ENCODE results near the gene ADM5. TPM values are rescaled to one million over a fixed set of nuclear protein-coding genes. Genes with fewer than 3 reads are reported as not detected.

ADM5 gene
- total RNA-seq, 1 donor from 2014 or later, result 0.53 TPM

DNA sequence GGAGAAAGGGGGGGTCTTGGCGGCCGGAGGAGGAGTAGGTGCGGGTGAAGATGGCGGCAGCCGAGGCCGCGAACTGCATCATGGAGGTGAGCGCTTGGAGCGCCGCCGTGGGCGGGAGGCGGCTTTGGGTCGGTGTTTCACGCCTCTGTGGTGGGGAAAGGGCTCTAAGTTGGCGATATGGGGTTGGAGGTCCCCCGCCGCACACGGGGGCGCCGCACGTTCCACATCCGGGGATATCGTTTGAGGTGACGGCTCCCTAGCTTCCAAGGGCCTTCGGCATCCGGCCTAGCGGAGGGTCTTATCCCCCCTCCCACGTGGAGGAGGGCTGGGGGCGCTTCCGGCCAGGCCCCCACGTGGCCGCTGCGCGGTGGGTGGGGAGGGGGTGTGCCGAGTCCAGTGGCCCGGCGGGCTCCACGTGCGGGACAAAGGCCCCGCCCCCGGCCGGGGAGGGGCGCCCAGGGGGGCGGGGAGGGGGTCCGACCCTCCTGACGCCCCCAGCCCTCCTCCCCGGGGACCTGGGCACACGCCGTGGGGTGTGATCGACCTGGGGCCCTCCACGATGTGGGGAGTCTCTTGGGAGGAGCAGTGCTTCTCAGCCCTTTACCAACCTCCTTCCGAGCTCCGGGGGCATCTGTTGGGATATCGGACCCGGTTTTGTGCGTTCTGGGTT lies 12.0 kb upstream of the ADM5 start, which contains the start of gene PRMT1:
PRMT1 (plus strand) TSS at position 41 of the 670 bp plus-strand sequence; CDS start at position 51, 10 bp downstream.
- TF ChIP-seq, protein P1, sequence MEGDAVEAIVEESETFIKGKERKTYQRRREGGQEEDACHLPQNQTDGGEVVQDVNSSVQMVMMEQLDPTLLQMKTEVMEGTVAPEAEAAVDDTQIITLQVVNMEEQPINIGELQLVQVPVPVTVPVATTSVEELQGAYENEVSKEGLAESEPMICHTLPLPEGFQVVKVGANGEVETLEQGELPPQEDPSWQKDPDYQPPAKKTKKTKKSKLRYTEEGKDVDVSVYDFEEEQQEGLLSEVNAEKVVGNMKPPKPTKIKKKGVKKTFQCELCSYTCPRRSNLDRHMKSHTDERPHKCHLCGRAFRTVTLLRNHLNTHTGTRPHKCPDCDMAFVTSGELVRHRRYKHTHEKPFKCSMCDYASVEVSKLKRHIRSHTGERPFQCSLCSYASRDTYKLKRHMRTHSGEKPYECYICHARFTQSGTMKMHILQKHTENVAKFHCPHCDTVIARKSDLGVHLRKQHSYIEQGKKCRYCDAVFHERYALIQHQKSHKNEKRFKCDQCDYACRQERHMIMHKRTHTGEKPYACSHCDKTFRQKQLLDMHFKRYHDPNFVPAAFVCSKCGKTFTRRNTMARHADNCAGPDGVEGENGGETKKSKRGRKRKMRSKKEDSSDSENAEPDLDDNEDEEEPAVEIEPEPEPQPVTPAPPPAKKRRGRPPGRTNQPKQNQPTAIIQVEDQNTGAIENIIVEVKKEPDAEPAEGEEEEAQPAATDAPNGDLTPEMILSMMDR (IDR thresholded peaks at IDR 0.05; ENCODE audit: insufficient read depth, low read length, severe bottlenecking), result no peak
- DNase-seq (ENCODE audit: low read depth) (no peak), FAIRE-seq (no peak)
- peak within 1 kb of the TSS; percentile 100 for H3K4me3 ChIP-seq (ENCODE audit: low read depth, low read length)
- peaks cover 14% of the 10 kb centered on the region for H3K36me3 ChIP-seq (ENCODE audit: control insufficient read depth, insufficient read depth, low read length)
- no peaks in the 10 kb centered on the region for H3K27me3 ChIP-seq (ENCODE audit: control insufficient read depth, insufficient read depth, low read length)

DNA sequence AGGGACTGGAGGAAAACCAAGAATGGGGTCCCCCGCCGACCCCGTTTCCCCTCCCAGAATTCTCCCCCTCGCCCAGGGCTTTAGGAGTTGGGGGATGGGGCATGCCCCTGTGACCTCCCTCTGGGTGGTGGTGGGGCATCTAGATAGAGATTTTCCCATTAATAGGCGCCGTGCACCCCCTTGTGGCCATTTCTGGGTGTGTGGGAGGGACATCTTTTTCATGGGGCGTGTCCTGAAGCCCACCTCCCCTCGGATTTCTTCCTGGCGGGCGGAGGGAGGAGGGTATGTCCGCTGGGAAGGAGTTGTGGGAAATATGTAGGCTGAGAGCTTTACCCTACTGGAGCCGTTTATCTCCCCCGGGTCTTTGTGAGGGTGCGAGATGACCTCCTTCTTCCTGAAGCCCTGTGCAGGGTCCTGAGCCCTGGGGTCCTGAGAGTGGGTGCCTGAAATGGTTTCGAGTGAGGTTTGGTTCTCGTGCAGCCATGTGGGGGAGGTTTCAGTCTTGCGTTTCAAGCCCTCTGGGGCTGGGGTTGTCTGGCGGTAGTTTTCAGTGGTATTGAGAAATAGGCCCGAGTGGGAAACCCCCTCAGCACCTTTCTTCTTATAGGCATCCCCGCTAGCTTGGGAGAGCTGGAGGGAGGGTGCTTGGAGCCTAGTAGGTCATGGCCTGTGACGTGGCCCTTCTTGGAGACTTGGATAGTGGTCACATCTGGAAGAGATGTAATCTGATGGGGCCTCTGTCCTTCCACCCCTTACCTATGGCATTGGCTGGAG lies 11.3 kb upstream of the ADM5 start:
- H3K36me3 ChIP-seq (ENCODE audit: control insufficient read depth, insufficient read depth, low read length), result peaks cover 16% of the 10 kb centered on the region
- FAIRE-seq, result no peak
- H3K27me3 ChIP-seq (ENCODE audit: control insufficient read depth, insufficient read depth, low read length), result no peaks in the 10 kb centered on the region
- peak; percentile 56 for DNase-seq (ENCODE audit: low read depth)
- TF ChIP-seq, protein P1 (IDR thresholded peaks at IDR 0.05; ENCODE audit: insufficient read depth, low read length, severe bottlenecking), result peak; percentile 71
- H3K4me3 ChIP-seq (ENCODE audit: low read depth, low read length), result peak overlapping the region; percentile 100

DNA sequence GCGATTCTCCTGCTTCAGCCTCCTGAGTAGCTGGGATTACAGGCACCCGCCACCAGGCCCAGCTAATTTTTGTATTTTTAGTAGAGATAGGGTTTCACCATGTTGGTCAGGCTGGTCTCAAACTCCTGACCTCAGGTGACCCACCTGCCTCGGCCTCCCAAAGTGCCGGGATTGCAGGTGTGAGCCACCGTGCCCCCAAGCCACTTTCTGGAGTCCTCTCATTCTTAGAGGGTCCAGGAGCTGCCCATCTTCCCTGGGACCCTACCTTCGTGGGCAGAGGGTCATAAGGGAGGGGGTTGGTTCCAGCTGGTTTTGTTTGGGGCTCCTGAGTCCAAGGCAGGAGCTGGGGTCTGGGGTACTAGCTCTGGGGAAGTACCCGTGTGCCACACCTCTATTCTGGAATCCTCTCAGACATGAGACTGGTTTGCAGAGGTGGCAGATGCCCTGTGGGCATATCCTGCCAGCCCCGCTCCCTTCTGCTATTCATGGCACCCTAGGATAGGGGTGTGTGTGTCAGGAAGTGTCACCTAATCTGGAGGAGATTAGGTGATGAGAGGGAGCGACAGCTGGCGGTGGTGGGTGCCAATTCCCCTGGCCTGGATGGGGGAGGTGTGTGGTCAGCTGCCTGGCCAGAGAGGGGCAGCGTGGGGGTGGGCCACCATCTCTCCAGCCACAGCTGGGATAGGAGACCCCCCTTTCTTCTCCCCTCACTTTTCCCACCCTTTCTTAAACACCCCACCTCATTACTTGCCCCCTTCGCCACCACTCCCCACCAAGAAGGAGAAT lies 10.2 kb upstream of the ADM5 start:
- TF ChIP-seq, protein P1 (IDR thresholded peaks at IDR 0.05; ENCODE audit: insufficient read depth, low read length, severe bottlenecking), result no peak
- FAIRE-seq (no peak), DNase-seq (ENCODE audit: low read depth) (no peak)
- Histone ChIP-seq H3K27me3 (ENCODE audit: control insufficient read depth, insufficient read depth, low read length) (no peaks in the 10 kb centered on the region), H3K36me3 (ENCODE audit: control insufficient read depth, insufficient read depth, low read length) (peaks cover 19% of the 10 kb centered on the region), H3K4me3 (ENCODE audit: low read depth, low read length) (no peak overlapping the region)

DNA sequence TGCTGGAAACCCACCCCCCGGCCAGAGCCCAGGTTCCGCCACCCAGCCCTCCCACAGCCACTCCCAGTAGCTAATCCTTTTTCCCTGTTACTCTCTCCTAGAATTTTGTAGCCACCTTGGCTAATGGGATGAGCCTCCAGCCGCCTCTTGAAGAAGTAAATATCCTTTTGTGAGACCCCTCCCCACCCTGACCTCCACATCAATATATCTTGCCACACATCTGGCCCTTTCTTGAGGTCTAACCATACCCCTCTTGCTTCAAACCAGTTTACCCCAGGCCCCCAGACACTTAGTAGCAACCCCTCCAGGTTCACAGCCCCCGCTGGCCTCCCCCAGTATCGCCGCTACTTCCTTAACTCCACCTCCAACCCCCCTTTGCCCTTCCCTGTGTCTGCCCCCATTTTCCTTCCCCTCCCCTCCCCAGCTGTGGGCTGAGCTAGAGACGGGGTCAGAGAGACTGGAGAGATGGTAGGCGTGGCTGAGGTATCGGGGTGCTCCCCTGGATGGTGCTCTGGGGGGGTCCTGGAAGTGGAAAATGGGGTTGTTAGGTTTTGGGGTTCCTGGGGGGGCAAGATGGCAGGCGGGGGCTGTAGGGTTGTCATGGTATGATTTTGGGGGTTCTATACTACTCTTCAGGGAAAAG lies 9.5 kb upstream of the ADM5 start:
- FAIRE-seq, result no peak
- TF ChIP-seq, protein P1 (IDR thresholded peaks at IDR 0.05; ENCODE audit: insufficient read depth, low read length, severe bottlenecking), result no peak

More for the DNA sequence above, 9.5 kb upstream of the ADM5 start:
- H3K27me3 ChIP-seq (ENCODE audit: control insufficient read depth, insufficient read depth, low read length), result no peaks in the 10 kb centered on the region
- DNase-seq (ENCODE audit: low read depth), result no peak
- peaks cover 26% of the 10 kb centered on the region for H3K36me3 ChIP-seq (ENCODE audit: control insufficient read depth, insufficient read depth, low read length)
- no peak overlapping the region for H3K4me3 ChIP-seq (ENCODE audit: low read depth, low read length)

Measured in bronchial epithelial cell (primary cell).